OCI-LY1 (cell line): Measurements from ENCODE around the gene TM9SF4.

Experiments used
- CTCF ChIP-seq: fragments of 200-600 bp; sonication (generic), shearing (Covaris generic); IDR thresholded peaks from 2 replicates; pipeline ENCODE4 v1.5.1; 2017; ENCODE audit warnings: mild to moderate bottlenecking, antibody characterized with exemption, low read length, moderate library complexity, mixed read lengths
- EZH2 ChIP-seq: fragments of 200-600 bp; sonication (generic), shearing (Covaris generic); IDR thresholded peaks from 2 replicates; pipeline ENCODE4 v1.8.0; 2017; ENCODE audit warnings: borderline replicate concordance, mixed run types, mild to moderate bottlenecking, antibody characterized with exemption, low read length, moderate library complexity, mixed read lengths

- TF ChIP-seq CTCF: no peak
- TF ChIP-seq EZH2: no peak
Measured at GRCh38 chr20:32127347-32127746, 17.8 kb downstream of the TM9SF4 start.
